Stimulated activated CD8-positive, alpha-beta memory T cell treated with anti-CD3 and anti-CD28 coated beads, Interleukin-4, amount 100 ng/mL, for 1 hour (primary cell): Measurements from ENCODE around the gene VSTM1.

Source experiments
- DNase-seq, 2 donors: peaks; one replicate each; pipeline ENCODE4 v3.0.0-alpha.2; 2020; ENCODE audit warnings: low read depth in 2 of 2, low spot score in 1 of 2

Gene VSTM1

GRCh38 chr19:54013866-54014265 is 49.8 kb downstream of the VSTM1 start:
- no peak for DNase-seq

GRCh38 chr19:54011507-54012211 is 52.0 kb downstream of the VSTM1 start:
- no peak for DNase-seq

GRCh38 chr19:54010474-54010873 is 53.2 kb downstream of the VSTM1 start:
- DNase-seq = no peak

GRCh38 chr19:54009440-54009839 is 54.3 kb downstream of the VSTM1 start:
- DNase-seq = no peak

GRCh38 chr19:54002495-54003315 is 61.0 kb downstream of the VSTM1 start:
- no peak for DNase-seq

GRCh38 chr19:54001496-54001895 is 62.2 kb downstream of the VSTM1 start:
- DNase-seq = no peak

GRCh38 chr19:53999694-54000093 is 64.0 kb downstream of the VSTM1 start:
- no peak for DNase-seq

- DNase-seq = no peak
Measured at GRCh38 chr19:53998223-53998622, 65.5 kb downstream of the VSTM1 start.

GRCh38 chr19:53994811-53995210 is 68.9 kb downstream of the VSTM1 start:
- no peak for DNase-seq

GRCh38 chr19:53993448-53993847 is 70.2 kb downstream of the VSTM1 start:
- DNase-seq = no peak

- no peak for DNase-seq
Measured at GRCh38 chr19:53992815-53993214, 70.9 kb downstream of the VSTM1 start.

GRCh38 chr19:53992211-53992610 is 71.5 kb downstream of the VSTM1 start:
- no peak for DNase-seq

- no peak for DNase-seq
Measured at GRCh38 chr19:53991224-53992113, 72.2 kb downstream of the VSTM1 start, which contains the start of gene CACNG6. Gene CACNG6, plus strand, starts transcription at chr19:53991637. Its CDS starts 1,241 bp downstream, at chr19:53992878.
